ENCODE data around the gene CKS1B.
A peak's percentile ranks its signal among the peaks of the same experiment; 100 is the strongest.
"Not testable (repeated sequence)": the region's sequence is repeated elsewhere in the genome, so short reads cannot be mapped to it uniquely, and the experiment has no call there.

Gene CKS1B

DNA sequence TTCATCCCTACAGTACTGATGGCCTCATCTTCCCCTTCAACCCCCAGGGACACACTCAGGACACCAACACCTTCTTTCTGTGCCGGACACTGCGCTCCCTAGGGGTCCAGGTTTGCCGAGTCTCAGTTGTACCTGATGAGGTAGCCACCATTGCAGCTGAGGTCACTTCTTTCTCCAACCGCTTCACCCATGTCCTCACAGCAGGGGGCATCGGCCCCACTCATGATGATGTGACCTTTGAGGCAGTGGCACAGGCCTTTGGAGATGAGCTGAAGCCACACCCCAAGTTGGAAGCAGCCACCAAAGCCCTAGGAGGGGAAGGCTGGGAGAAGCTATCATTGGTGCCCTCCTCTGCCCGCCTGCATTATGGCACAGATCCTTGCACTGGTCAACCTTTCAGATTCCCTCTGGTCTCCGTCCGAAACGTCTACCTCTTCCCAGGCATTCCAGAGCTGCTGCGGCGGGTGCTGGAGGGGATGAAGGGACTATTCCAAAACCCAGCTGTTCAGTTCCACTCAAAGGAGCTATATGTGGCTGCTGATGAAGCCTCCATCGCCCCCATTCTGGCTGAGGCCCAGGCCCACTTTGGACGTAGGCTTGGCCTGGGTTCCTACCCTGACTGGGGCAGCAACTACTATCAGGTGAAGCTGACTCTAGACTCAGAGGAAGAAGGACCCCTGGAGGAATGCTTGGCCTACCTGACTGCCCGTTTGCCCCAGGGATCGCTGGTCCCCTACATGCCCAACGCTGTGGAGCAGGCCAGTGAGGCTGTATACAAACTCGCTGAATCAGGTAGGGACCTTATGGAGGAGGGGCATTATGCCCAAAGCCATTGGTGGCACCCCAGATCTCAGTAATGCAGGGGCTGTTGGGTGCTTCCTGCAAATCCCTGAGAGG, 13.8 kb downstream of the CKS1B start:
- no peak for DNase-seq

DNA sequence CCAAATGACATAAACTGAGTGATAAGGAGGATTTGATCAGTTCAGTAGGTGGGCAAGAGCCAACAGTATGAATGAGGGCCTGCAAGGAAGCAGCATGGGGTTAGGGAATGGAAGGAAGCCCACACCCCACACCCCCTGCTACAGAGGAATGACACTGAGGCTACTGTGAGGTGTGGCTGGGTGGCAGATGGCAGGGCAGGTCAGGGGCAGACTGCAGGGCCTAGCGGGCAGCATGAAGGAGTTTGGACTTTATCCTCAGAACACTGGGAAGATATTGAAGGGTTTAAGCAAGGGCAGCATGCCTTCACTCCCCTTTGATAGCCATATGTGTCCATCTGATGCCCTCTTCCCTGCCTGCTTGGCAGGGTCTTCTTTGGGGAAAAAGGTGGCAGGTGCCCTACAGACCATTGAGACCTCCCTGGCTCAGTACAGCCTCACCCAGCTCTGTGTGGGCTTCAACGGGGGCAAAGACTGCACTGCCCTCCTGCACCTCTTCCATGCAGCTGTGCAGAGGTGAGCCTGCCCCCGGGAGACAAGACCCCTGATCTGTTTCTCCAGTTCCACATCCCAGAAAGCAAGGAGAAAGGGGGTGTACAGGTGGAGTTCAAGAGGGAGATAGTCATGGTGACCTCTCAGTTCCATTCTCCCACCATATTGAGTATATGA, 14.8 kb downstream of the CKS1B start:
- DNase-seq = no peak

DNA sequence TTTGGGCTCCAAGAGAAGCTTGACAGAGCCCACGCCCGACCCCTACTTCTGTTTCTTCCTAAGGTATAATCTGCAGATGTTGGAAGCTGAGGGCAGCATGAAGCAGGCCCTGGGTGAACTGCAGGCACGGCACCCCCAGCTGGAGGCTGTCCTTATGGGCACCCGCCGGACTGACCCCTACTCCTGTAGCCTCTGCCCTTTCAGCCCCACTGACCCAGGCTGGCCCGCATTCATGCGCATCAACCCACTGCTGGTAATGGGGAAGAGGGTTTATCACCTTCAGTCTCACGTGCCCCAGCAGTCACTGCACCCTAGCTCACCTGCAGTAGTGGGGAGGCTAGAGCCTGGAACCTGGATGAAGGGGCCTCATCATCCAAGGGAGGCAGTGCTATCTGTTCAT, 15.8 kb downstream of the CKS1B start:
- DNase-seq = no peak

DNA sequence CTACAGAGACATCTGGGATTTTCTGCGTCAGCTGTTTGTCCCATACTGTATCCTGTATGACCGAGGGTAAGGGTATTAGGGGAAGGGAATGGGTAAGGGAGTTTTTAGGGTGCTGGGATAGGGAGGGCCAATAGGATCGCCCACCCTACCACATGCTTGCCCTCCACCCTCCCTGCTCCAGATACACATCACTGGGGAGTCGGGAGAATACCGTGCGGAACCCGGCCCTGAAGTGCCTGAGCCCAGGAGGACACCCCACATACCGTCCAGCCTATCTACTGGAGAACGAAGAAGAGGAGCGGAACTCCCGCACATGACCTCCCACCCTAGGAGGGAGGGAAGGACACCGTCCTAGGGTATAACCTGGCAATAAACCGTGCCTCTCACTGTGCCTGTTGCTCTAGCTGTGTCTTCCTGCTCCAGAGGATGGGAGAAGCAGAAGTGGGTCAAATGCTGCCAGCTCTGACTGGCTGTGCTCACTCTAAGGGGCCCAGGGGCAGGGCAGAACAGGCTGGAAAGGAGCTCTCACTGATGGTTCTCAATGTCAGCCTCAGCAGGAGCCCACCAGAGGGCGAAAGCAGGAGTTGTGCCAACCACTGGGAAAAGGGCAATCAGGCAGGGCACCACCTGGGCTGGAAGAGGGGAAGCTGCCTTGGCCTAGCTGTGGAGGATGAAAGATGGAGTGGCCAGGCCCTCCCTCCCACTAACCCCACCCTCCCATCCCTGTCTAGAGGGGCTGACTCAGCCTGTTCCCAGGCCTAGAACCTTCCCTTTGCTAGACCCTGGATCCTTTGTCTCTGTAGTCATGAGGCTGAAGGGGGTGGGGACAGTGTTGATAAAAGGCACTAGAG, 18.5 kb downstream of the CKS1B start:
- no peak for DNase-seq

DNA sequence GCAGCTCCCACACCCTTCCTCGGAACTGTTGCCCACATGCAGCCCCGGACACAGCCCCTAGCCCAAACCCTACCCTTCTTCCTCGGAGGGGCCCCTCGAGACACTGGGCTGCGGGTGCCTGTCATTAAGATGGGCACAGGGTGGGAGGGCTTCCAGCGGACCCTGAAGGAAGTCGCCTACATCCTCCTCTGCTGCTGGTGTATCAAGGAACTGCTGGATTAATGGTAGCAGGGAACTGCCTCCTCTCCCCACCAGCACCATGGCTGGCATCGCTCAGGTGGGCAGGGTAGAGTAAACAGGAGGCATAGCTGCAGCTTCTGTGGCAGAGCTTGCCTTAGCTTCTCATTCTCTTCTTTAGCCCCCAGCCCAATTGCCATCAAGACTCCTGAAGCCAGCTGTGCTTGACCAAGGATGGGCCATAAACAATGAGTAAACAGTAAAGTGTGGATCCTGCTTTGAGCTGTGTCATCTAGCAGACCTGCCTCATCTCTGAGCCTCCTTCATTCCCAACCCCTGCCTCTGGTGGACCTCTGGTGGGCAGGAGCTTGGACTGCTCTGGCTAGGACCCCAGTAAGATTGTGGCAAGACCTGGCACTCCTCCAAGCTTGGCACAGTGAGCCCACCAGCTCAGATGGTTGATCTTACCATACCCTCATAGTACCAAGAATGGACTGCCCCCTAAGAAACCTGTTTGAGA, 19.2 kb downstream of the CKS1B start, which contains the start of gene LENEP:
Gene LENEP, plus strand, starts transcription at position 15 of the 697 bp plus-strand sequence. Its CDS starts 22 bp downstream, at position 37.
- DNase-seq = no peak

DNA sequence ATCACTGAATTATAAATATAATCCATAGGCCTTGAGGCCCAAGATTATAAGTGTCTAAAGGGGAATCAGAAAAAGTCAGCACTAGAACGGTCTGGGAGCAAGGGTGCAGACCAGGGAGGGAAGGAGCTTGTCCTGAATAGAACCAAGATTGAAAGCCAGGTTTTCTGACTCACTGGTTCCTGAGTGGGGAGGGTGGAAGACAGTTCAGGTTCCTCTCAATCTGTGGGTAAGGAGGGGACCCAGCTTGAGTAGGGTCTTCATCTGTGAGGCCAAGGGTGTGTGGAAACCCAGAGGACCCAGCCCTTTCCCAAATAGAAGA, 19.7 kb downstream of the CKS1B start:
- no peak for DNase-seq

DNA sequence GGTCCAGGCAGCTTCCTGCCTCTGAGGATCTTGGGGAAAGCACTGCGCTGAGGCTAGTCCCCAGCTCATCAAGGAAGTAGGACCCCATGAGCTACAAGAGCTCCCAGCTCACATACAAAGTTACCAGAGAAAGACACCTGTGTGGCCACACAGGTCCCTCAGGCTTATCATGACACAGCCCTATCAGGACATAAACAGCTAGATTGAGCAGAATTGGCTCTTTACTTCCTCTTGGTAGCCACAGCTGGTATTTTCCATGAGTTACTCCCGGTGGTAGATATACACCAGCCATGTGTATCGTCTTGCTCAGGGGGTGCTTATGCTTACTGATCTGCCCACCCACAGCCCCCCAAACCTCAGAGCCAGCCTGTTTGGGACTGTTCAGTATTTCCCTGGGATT, 20.1 kb downstream of the CKS1B start:
- no peak for DNase-seq

DNA sequence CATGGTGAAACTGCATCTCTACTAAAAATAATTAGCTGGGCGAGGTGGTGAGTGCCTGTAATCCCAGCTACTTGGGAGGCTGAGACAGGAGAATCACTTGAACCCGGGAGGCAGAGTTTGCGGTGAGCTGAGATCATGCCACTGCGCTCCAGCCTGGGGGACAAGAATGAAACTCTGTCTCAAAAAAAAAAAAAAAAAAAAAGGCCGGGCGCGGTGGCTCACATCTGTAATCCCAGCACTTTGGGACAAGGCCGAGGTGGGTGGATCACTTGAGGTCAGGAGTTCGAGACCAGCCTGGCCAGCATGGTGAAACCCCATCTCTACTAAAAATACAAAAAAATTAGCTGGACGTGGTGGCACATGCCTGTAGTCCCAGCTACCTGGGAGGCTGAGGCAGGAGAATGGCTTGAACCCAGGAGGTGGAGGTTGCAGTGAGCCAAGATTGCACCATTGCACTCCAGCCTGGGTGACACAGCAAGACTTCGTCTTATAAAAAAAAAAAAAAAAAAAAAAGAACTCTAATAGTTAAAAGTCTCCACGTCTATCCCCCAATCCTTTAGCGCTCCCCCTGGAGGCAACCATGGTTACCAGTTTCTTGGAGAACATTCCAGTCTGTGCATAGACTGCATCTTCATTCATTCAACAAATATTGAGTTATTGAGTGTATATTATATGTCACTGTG, 21.0 kb downstream of the CKS1B start:
- DNase-seq = not testable (repeated sequence)

DNA sequence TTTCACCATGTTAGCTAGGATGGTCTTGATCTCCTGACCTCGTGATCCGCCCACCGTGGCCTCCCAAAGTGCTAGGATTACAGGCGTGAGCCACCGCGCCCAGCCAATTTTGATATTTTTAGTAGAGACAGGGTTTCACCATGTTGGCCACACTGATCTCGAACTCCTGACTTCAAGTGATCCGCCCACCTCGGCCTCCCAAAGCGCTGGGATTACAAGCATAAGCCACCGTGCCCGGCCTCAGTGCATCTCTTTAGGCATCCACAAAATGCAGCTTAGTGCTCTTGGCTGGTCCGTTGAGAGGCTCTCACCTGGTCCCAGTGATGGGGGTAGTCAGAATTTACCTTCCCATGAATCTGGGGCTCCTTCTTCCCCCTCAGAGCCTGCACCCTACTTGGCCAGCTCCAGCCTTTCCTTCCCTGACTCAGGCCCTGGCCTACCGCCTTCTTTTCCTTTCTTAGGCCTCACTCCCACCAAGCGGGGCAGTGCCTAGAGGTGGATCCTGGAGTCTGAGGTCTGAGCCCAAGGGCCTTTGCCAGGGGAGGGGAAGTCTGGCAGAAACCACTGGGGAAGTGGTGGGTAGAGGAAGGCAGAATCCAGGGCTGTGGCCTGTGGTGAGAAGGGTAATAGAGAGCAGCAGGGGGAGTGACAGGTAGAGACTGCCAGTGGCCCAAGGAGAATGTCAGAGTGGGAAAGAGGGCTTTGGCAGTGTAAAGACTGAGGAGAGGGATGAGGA, 22.7 kb downstream of the CKS1B start:
- no peak for DNase-seq

DNA sequence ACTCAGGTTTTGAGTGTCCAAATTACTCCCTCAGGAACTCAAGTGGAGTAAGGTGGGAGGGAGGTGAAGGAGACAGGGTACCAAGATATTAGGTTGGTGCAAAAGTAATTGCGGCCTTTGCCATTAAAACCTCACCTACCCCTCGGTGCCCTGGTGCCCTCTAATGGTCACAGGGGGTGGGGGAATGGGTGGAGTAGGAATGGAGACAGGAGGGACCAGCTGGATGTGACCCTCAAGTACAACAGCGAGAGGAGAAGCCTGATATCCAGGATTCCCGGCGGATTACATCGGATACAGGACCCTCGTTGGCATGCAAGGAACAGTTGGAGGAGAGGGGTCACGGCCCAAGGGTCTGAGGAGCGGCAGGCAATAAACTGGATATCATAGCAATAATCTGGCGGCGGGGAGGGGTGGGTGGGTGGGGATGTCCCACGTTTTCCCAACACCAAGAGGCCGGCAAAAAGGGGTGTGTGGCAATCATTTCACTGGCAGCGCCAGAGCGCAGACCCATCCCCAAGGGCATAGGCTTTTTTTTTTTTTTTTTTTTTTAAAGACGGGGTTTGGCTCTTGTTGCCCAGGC, 23.8 kb downstream of the CKS1B start:
- no peak for DNase-seq

DNA sequence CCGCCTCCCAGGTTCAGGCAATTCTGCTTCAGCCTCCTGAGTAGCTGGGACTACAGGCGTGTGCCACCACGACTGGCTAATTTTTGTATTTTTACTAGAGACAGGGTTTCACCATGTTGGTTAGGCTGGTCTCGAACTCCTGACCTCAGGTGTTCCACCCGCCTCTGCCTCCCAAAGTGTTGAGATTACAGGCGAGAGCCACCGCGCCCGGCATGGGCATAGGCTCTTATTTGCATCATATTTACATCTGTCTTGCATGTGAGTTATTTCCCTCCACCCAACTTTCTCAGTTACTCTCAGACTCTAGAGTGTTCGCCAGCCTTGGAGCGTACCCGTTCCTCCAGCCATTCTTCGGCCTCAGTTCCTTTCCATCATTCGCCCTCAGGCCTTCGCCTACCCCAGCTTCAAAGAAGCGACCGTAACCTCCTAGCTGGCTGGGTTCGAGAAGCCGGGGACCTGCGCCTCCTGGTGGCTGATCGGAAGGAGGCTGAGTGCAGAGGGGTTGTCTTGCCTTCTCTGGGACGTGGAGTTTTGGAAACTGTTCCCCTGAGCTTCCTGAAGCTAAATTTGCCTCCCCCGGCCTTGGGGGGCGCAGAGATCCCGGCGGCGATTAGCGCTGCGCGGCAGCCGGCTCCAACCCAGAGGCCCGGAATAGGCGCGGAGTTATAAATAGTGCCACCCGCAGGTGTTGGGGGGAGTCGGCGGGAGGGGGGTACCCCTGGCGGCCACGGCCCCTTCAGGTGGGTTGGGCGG, 24.5 kb downstream of the CKS1B start:
- DNase-seq = peak; percentile 51

DNA sequence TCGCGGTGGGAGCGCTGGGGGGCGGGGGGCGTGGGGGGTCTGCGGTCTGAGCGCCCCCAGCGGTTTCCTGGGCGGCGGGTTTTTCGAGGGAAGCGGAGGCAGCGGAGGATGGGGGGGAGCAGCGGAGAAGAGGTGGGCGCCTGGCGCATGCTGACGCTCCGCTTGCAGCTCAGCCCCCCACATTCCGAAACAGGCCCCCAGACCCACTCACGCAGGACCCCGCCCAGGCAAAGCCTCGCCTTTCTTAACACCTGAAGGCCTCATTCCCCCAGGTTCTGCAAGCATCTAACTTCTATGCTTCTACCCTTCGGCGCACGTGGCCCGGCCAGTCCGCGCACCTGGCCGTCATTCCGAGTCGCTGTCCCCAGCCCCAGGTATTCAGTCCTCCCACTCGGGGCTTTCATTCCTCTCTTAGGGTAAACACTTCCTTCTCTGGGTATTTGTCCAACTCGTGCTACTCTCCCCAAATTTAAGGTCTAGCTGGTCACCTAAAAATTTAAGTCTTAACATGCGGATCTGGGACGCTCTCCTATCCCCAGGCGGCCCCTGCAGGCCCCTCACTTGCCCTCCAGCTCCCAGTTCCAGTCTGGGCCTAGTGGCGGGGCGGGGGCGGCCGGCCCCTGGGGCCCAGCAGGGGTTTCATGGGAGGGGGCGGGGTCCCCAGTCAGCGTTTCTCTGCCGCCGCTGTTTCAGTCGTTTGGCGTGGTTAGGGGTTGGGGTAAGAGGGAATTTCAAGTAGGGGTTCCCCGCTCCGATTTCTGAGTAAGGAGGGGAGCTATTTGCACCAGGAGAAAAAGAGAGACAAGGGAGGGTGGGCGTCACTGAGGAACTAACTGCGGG, 25.3 kb downstream of the CKS1B start:
- DNase-seq = peak; percentile 40

DNA sequence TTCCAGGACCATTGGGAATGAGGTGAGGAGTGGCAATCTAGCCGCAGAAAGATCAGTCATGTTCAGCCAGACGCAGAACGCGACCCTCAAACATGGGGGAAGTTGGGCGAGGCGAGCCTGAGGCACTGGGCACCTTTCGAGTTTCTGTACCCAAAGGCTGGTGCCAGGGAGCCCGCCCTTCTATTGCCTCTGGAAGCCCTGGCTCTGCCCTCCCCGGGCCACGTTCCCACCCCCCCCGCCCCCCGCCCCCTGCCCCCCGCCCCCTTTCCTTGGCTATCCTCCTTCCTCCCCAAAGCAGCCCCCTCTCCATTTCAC, 25.9 kb downstream of the CKS1B start:
- DNase-seq = no peak

DNA sequence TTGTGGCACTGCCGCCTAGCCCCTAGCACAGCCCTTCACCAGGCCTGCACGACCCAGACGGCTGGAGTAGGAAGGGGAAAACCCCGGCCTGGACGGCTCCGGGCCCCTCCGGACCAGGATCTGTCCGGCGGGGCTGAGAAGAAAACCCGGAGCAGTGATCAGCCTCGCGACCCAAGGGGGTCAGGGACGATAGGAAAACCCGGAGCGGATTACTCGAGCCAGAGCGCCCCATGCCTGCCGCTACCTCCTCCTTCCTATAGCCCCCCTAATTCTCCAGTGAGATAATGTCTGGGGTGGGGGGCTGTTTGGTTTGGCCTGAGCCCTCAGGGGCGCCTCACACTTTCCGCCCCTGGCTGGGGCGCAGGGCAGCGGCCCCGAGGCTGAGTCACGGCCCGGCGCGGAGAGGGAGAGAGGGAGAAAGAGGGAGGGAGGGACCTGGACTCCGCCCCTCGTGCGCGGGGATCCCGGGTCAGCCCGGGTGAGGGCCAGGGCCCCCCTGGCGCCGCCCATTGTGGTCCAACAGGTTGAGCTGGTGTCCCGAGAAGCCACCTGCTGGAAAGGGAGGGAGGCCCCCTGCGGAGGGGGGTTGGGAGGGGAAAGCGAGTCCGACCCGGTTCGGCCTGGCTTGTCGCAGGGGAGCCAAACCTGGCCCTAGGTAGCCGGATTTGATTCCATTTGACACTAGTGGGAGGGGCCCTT, 26.4 kb downstream of the CKS1B start:
- peak; percentile 73 for DNase-seq

DNA sequence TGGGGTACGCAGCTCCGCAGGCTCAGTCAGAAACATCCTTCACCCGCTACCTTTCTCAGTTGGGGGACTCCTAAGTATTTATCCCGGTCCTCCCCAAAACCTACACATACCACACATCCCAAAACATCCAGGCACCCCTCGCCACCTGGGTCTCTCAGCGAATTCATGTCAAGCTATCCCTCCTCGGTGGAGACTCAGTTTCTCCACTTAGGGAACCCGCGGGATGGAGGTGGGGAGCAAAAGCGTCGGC, 26.9 kb downstream of the CKS1B start:
- no peak for DNase-seq

DNA sequence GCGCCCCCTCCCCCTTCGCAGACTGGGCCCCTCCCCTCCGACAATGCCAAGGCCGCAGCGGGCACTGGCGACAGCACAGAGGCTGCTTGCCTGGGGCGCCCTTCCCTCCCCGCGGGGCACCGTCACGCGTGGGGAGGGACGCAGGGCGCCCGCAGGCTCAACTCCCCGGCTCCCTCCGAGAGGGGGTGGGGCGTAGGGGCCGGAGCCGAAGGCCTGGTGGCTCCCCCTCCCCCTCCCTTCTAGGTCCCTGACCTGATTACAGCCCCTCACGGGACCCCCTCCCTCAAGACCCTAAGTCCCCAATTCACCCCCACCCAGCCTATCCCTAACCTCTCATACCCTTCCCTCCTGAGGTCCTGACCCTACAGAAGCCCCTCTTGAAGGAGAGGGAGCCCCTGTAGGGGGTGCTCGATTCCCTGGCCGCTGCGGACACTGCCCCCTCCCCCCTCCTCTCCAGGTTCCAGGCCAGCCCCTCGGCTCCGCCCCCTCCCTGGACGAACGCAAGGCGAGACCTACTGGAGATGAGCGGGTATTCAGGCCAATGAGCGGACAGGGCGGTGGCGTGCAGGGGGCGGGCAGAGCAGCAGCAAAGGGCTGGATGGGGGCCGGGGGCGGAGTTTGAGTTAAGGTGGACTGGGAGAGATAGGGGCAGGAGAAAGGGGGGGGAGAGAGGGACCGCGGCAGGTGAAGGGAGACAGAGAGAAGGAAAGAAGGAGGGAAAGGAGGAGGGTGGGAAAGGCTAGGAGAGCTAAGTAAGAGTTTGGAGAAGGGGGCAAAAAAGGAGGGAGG, 27.4 kb downstream of the CKS1B start:
- DNase-seq = peak; percentile 96

DNA sequence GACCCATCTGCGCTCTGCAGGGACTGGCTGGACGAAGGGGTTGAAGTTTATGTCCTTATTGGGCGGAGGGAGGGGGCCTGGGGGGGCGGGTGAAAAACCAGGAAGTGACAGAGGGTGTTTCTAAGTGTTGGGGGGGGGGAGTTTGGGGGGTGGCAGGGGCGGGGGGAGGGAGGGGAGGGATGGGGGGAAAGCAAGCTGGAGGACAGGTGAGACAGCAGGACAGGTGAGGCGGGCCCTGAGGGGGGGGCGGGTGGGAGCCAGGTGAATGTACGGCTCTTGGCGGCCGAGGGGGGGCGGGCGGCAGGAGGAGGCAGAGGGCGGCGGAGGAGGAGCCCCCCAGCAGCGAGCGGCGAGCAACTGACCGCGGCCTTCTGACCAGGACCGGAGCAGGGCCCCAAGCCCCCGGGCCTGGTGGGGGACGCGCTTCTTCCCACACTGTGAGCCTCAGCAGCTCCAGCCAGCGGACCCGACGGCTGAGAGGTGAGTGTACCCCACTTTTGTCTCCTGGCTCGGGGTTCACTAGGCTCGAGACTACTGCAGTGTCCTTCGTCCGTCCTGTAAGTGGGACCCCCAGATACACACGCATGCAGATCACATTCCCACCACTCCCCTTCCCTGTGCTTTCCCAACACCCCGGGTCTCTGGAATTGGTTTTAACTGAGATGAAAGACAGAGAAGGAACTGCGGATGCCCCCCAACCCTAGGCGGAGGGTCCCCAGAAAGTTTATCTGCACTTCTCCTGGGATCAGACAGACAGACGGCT, 28.2 kb downstream of the CKS1B start, which contains the start of gene ZBTB7B:
Gene ZBTB7B, plus strand, starts transcription at position 339 of the 763 bp plus-strand sequence. CDS start 11,859 bp downstream, outside the sequence.
- DNase-seq = no peak

Data from central memory CD4-positive, alpha-beta T cell (primary cell).